Brain microvascular endothelial cell (primary cell): Measurements from ENCODE around the gene WASHC4.

Source experiments
- DNase-seq: peaks from one replicate; pipeline ENCODE4 v3.0.0-alpha.2; 2020
- H3K27ac ChIP-seq: fragments of 250-450 bp; sonication (Bioruptor Pico); 2 replicates; pipeline ENCODE4 v1.5.1; 2020; ENCODE audit warnings: mild to moderate bottlenecking, moderate library complexity
- H3K27me3 ChIP-seq: fragments of 250-450 bp; sonication (Bioruptor Pico); replicated peaks from 2 replicates; pipeline ENCODE4 v1.5.1; 2020; ENCODE audit warnings: mild to moderate bottlenecking
- H3K36me3 ChIP-seq: fragments of 250-450 bp; sonication (Bioruptor Pico); replicated peaks from 2 replicates; pipeline ENCODE4 v1.5.1; 2020; ENCODE audit warnings: mild to moderate bottlenecking
- H3K4me3 ChIP-seq: 2 replicates; pipeline ENCODE4 v1.5.1; 2011; ENCODE audit warnings: low read depth, mild to moderate bottlenecking, control low read depth, low read length, moderate library complexity
- CTCF ChIP-seq: IDR thresholded peaks from 2 replicates; pipeline ENCODE4 v1.5.1; 2011; ENCODE audit warnings: low read depth, mild to moderate bottlenecking, moderate library complexity, low read length, control low read depth, inconsistent platforms; ENCODE audit errors: missing control alignments
- in situ Hi-C: cut with HindIII; loops from 2 replicates; pipeline ENCODE4 v1.10.0; 2017; ENCODE audit warnings: low sequenced_read_pairs, low pct_ligation_motif_present

Gene WASHC4

GRCh38 chr12:105107494-105108371 lies at the start of gene WASHC4:
TSS of gene WASHC4 (plus strand) at chr12:105107731. CDS start at chr12:105107801, 70 bp downstream.
- H3K27me3 ChIP-seq = no peaks in the 10 kb centered on the region
- H3K27ac ChIP-seq = peak within 1 kb of the TSS; percentile 87
- peaks cover 8% of the 10 kb centered on the region for H3K36me3 ChIP-seq
- peak within 1 kb of the TSS; percentile 96 for H3K4me3 ChIP-seq
- in situ Hi-C loops = no loop called here
- DNase-seq = peak; percentile 81
- TF ChIP-seq CTCF = no peak

GRCh38 chr12:105060715-105061378 lies 46.7 kb upstream of the WASHC4 start:
- no peaks in the 10 kb centered on the region for H3K27me3 ChIP-seq
- no peak for TF ChIP-seq CTCF
- in situ Hi-C loops = no loop called here
- no peak overlapping the region for H3K27ac ChIP-seq
- no peak for DNase-seq
- H3K4me3 ChIP-seq = no peak overlapping the region
- H3K36me3 ChIP-seq = peaks cover 75% of the 10 kb centered on the region

- DNase-seq = no peak
- TF ChIP-seq CTCF = no peak
- Histone ChIP-seq H3K36me3 (peaks cover 68% of the 10 kb centered on the region), H3K27ac (no peak overlapping the region), H3K27me3 (no peaks in the 10 kb centered on the region), H3K4me3 (no peak overlapping the region)
- in situ Hi-C loops = no loop called here
These were observed 42.9 kb upstream of the WASHC4 start for GRCh38 chr12:105064564-105065178.

GRCh38 chr12:105067511-105068031 lies 40.0 kb upstream of the WASHC4 start:
- peak; percentile 14 for DNase-seq
- Histone ChIP-seq H3K4me3 (no peak overlapping the region), H3K27ac (no peak overlapping the region), H3K36me3 (peaks cover 56% of the 10 kb centered on the region), H3K27me3 (no peaks in the 10 kb centered on the region)
- in situ Hi-C loops = no loop called here
- TF ChIP-seq CTCF = no peak

- TF ChIP-seq CTCF = no peak
- H3K27ac ChIP-seq = no peak overlapping the region
- H3K36me3 ChIP-seq = peaks cover 51% of the 10 kb centered on the region
- DNase-seq = no peak
- in situ Hi-C loops = no loop called here
- H3K4me3 ChIP-seq = no peak overlapping the region
- no peaks in the 10 kb centered on the region for H3K27me3 ChIP-seq
These were observed 37.4 kb upstream of the WASHC4 start for GRCh38 chr12:105069936-105070702.
